H1 (cell line): ENCODE results near the gene LITAF.
"Not testable (repeated sequence)": the region's sequence is repeated elsewhere in the genome, so short reads cannot be mapped to it uniquely, and the experiment has no call there.

Source experiments
- BACH1 ChIP-seq: IDR thresholded peaks from 2 replicates; pipeline ENCODE4 v1.6.1; 2012; ENCODE audit warnings: low read length, improper control_type of control experiment
- CTCF ChIP-seq, 3 experiments: IDR thresholded peaks; 1 replicate in 2 of 3; 2 replicates in 1 of 3; pipeline versions ENCODE4 v1.5.1 to v1.6.1; 2011; ENCODE audit warnings: low read length in 3 of 3, mild to moderate bottlenecking in 3 of 3, inconsistent platforms in 2 of 3, low read depth in 1 of 3, moderate library complexity in 1 of 3; ENCODE audit not compliant: insufficient read depth in 1 of 3; ENCODE audit errors: control extremely low read depth in 1 of 3
- EGR1 ChIP-seq: IDR thresholded peaks from 2 replicates; pipeline ENCODE4 v1.6.1; 2011; ENCODE audit warnings: low read depth, low read length, borderline replicate concordance
- EP300 ChIP-seq, 2 experiments: IDR thresholded peaks; 1 replicate in 1 of 2; 2 replicates in 1 of 2; pipeline ENCODE4 v1.6.1; 2011 to 2012; ENCODE audit warnings: low read depth in 2 of 2, low read length in 2 of 2, mild to moderate bottlenecking in 2 of 2, borderline replicate concordance in 1 of 2, inconsistent platforms in 1 of 2, moderate library complexity in 1 of 2
- MAX ChIP-seq: IDR thresholded peaks from 2 replicates; pipeline ENCODE4 v1.6.1; 2012; ENCODE audit warnings: inconsistent platforms
- NRF1 ChIP-seq: IDR thresholded peaks from 2 replicates; pipeline ENCODE4 v1.6.1; 2011; ENCODE audit warnings: mild to moderate bottlenecking, low read depth, low read length, improper control_type of control experiment
- POLR2AphosphoS5 ChIP-seq: IDR thresholded peaks from 2 replicates; pipeline ENCODE4 v1.6.1; 2011; ENCODE audit warnings: low read depth, low read length
- RAD21 ChIP-seq, 2 experiments: IDR thresholded peaks in 1 of 2; conservative IDR thresholded peaks in 1 of 2; 2 replicates each; pipeline ENCODE4 v1.6.1; 2011; ENCODE audit warnings: low read depth in 2 of 2, low read length in 2 of 2, improper control_type of control experiment in 1 of 2, inconsistent platforms in 1 of 2, mild to moderate bottlenecking in 1 of 2, moderate library complexity in 1 of 2
- RFX5 ChIP-seq: IDR thresholded peaks from 2 replicates; pipeline ENCODE4 v1.6.1; 2011; ENCODE audit warnings: low read depth, low read length, improper control_type of control experiment, borderline replicate concordance
- TAF1 ChIP-seq: IDR thresholded peaks from 2 replicates; pipeline ENCODE4 v1.6.1; 2011; ENCODE audit warnings: mild to moderate bottlenecking, low read depth, low read length

- TF ChIP-seq RAD21 (IDR thresholded peaks at IDR 0.05 in 1 of 2, conservative IDR thresholded peaks at IDR 0.05 in 1 of 2; ENCODE audit: low read depth in 2 of 2, low read length in 2 of 2); MAX; CTCF (IDR thresholded peaks at IDR 0.05; ENCODE audit: control extremely low read depth in 1 of 3, insufficient read depth in 1 of 3, low read depth in 1 of 3, low read length in 3 of 3); TAF1; NRF1; POLR2AphosphoS5; EP300 (IDR thresholded peaks at IDR 0.05; ENCODE audit: borderline replicate concordance in 1 of 2, low read depth in 2 of 2, low read length in 2 of 2); RFX5; BACH1; EGR1: not testable (repeated sequence)
Measured at GRCh38 chr16:11513366-11513765, 73.4 kb downstream of the LITAF start.
